NCI-H1048 (cell line): ENCODE measurements around the gene SLC39A11.
"Not testable (repeated sequence)": the region's sequence is repeated elsewhere in the genome, so short reads cannot be mapped to it uniquely, and the experiment has no call there.

Experiments used
- DNase-seq: peaks from one replicate; lab custom pipeline; 2025; lab: John Stamatoyannopoulos, UW

The SLC39A11 gene, protein sequence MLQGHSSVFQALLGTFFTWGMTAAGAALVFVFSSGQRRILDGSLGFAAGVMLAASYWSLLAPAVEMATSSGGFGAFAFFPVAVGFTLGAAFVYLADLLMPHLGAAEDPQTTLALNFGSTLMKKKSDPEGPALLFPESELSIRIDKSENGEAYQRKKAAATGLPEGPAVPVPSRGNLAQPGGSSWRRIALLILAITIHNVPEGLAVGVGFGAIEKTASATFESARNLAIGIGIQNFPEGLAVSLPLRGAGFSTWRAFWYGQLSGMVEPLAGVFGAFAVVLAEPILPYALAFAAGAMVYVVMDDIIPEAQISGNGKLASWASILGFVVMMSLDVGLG

DNA sequence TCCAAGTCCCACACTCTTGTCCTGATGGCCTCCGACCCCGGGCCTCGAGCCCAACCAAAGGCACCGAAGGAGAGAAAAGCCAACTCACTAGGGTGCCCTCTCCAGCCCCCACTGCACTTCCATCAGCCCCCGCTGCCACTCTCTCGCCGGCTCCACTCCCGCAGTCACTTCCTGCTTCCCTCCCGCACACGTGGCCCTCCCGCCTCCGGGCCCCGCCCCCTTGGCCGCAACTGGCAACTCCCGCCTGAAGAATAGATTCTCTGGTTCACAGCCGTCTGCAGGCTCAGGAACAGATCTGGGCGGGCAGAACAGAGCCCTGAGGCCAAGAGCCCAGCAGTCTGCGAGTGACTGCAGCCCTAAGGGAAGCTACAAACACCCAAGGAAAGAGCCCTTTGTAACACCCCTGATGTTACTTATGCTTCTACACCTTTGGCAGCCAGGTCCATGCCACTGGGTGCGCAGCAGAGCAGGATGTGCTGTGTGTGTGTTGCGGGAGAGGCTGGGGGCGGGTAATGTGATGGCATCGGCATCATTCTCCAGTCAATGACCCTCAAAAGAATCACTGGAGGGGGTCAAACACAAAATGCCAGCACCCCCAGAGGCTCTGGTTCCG lies at the start of gene SLC39A11:
Gene SLC39A11 (minus strand): TSS at position 166 of the 613 bp plus-strand sequence. CDS start 3,924 bp downstream, outside the sequence.
- peak; percentile 81 for DNase-seq

DNA sequence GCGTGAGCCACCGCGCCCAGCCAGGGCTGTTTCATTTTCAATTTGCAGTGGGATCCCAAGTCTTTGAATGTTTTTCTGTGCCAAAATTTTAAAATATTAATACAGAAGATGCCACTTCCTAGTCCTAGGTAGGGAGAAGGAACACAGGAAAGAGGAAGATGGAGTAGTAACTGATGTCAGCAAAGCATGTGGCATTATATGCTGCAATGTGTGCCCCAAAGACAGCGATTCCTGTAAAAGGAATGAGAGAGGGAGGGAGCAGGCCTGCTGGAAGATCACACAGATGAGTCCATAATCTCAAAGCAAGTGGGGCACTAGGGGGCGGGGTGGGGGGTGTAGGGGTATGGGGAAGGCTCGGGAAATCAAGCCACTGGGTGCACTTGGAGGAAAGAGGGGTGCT lies 48.9 kb upstream of the SLC39A11 start:
- DNase-seq = no peak

DNA sequence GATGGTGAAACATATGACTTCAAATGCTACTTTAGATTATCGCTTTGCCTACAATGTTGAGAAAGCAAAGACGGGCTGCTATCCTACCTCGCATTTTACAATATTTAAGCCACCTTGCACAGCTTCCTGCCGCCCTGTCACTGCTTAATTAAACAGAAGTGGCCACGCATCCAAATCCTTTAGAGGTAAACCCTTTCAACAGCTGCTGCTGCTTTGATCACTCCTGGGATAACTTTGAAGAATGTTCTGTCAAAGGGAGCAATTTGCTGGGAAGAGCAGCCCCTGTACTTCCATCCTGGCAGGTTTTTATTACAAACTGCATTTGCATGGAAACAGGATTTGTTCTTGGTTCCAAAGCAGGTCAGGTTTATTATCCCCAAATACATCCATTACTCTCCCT lies 48.1 kb upstream of the SLC39A11 start:
- no peak for DNase-seq

DNA sequence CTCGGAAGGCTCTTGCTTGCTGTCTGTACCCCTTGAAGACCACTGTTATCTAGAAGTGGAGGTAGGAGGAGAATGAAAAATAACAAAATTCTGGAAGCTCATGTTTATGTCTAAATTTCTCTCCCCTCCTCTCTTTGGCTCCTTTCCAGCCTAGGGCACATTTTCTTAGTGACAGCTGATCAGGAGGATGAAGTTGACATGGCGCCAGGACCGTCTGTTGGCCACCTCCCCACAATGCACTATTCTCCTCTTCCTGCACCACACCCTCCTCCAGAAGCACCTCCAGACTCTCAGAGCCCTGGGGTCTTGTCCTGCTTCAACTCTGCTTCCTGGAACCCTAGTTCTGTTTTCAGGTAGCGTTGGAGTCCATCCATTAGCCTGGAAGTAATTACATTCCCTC lies 46.8 kb upstream of the SLC39A11 start:
- no peak for DNase-seq

DNA sequence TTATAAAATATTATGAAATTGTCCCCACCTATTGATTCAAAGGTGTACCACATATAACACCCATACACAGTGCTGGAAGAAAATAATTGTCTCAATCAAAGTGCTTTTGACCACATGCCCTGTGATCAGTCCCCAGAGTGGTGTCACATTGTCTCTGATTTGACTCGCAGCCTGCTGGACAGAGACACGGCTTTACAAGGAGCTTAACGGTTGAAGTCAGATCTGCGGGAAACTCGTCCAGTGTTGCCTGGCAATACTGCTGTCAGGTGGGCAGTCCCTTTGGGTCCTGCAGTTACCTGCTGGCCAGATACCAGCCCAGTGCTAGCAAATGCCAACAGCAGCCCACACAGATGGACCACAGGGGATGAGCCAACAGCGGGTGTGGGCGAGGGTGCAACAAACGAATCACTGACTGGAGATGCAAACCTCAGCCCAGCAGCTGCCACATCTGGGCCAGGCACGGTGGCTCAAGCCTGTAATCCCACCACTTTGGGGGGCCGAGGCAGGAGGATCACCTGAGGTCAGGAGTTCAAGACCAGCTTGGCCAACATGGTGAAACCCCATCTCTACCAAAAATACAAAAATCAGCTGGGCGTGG lies 46.2 kb upstream of the SLC39A11 start:
- no peak for DNase-seq

DNA sequence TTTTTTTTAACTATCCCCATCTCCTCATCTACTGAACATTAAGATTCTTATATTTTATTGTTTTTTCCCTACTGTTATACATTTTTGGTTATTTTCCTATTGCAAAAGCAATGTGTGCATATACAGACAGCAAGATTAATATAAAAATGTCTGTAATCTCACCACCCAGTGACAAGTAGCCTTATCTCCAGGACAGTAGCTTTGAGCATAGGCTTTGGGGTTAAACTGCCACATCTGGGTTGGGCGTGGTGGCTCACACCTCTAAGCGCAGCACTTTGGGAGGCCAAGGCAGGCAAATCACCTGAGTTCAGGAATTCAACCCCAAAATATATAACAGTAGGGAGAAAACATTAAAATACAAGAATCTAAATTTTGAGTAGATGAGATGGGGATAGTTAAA lies 44.9 kb upstream of the SLC39A11 start:
- no peak for DNase-seq

DNA sequence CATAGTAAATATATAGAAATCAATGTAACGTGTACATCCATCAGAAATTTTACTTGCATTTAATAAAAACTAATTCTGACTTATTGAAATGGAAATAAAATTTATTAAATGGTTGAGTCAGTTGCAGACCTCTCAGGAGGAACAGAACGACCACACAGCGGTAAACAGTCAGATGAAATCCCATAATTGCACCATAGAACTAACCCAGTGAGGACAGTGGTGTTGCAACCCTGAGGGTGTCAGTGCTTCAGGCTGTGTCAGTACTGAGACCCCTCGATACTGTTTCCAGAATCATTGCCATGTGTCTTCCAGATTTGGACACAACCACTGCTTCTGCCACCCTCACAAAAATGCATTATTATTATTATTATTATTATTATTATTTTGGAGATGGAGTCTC lies 43.3 kb upstream of the SLC39A11 start:
- DNase-seq = no peak

DNA sequence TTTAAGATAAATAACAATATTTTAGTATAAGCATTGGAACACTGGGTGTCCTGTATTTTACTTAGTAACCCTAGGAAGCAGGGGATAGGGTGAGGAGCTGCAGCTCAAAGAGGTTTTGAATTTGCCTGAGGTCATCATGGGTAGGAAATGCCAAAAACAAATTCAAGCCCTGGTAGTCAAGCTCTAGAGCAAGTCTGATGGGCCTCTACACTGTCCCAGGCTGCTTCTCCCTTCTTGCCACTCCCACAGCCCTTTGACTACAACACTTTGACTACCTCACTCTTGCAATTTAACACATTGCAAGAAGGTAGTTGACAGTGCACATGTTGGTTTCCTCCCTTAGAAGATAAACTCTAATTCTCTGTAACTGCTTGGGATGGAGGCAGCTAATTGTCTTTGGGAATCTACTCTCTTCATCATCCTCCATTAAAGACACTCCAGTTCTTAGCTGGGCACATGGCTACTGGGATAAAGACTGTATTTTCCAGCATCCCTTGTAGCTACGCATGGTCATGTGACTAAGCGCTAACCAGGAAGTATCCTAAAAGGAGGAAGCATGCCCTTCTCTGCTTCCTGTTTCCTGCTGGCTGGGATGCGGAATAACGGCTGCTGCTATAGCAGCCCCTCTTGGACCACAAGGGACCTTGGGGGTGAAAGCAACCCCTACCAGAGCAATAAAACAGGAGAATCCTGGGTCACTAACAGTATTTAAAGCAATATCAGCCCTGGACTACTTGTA lies 41.6 kb upstream of the SLC39A11 start:
- no peak for DNase-seq

DNA sequence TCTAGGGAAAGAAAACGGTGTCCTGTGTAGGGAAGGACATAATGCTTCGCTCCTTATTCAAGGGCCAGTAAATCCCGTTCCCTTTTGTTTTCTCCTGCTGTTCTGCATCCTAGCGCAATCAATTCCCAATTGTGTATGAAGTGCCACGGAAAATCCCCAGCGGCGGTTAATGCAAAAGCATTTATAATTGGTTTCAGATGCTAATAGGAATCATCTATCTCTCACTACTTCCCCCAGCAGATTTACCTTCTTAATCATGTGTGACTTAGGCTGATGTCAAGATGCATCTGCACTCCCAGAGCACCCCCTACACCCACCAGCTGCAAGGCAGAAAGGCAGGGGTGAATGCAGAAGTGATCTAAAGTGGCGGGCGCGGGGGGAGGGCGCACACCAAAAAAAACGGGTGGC lies 39.6 kb upstream of the SLC39A11 start:
- no peak for DNase-seq

DNA sequence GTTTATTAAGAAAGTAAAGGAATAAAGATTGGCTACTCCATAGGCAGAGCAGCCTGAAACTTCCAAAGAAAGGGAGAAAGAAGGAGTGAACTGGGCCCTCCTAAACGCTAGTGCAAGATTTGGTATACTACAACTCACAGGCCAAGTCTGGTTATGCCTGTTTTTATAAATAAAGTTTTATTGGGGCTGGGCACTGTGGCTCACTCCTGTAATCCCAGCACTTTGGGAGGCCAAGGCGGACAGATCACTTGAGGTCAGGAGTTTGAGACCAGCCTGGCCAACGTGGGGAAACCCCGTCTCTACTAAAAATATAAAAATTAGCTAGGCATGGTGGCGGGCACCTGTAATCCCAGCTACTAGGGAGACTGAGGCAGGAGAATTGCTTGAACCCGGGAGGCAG lies 39.0 kb upstream of the SLC39A11 start:
- not testable (repeated sequence) for DNase-seq

DNA sequence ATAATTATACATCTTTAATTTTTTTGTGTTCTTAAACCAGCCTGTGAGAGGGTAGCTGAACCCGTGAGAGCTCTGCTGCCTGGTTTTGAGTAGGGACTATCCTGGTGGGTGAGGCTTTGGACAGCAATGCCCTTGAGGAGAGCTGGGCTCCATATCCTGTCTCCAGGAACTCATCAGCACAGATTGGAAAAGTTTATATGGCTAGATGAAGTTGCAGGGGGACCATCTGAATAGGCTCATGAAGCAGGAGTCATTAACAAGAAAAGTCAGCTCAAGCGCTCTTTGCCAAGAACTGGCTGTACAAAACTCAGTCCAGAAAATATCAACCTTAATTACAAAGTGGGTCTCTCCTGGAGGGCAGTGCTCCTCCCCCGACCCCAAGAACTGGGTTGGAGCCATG lies 38.5 kb upstream of the SLC39A11 start:
- no peak for DNase-seq

DNA sequence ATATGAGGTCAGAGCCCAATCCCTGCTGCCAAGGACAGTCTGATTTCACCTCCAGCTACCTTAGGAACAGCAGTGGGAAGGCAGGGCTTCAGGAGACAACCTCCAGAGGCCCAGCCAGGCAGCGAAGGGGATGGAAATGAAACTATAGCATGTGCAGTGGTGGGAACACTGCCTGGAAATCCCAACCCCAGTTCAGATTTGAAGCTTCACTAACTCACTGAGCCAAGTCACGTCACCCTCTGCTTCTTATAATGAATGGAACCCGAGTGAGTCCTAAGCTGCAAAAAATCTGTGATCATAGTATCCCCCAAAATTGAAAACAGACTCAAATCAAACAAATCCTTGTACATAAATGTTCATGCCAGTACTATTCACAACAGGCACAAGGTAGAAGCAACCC lies 36.0 kb upstream of the SLC39A11 start:
- no peak for DNase-seq

DNA sequence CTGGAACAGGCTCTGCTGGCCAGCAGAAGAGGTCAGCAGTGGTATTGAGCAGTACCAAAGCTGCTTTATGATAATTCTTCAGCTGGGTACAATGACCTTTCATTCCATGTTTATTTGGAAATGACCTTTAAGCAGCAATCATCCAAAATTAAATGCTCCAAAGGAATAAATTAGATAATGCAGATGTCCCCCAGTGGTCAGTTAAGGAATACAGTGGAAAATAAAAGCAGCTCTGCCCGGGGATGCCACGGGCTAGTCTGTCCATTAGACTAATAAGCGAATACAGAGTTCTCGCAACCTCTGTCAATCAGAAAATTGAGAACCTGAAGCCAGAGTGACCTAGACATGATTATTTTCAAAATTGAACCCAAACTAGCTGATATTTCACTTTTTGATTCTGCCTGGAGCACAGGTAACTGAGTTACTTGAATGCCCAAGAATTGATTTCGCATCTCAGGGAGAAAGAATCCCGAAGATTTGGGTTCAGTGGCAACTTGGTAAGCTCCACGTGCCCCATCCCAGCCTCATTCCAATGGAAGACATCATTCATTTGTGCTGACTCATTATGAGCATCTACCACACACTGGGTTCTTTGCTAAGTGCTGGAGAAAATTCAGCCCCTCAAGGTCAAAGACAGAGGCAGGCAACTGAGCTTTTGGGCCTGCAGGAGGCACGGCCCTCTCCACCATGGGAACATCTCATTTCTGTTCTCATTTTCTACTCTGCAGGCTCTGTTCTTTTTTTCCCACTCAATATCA lies 34.4 kb upstream of the SLC39A11 start:
- no peak for DNase-seq

DNA sequence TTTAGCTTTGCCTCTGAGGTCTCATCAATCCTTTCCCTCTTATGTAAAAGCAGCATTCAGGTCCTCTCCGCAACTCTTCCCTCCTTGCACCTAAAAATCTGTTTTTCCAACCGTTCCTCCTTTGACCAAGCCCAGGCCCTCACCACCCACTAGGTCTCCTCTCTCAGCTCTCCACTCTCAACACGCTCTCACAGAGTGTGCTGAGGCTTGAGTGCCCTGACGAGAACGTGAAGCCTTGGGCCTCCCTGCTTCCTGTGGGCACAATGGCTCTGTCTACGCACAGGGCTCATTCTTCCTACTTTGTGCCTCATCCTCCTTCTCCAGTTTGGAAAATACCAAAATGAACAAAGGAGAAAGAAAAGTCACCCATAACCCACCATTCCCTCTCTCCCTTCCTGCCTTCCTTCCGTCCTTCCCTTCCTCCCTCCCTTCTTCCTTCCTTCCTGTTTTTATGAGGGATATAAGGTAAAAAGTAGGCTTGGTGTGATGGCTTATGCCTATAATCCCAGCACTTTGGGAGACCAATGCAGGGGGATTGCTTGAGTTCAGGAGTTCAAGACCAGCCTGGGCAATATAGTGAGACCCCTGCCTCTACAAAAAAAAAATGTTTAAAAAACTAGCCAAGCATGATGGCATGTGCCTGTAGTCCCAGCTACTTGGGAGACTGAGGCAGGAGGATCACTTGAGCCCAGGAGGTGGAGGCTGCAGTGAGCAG lies 31.3 kb upstream of the SLC39A11 start:
- no peak for DNase-seq

DNA sequence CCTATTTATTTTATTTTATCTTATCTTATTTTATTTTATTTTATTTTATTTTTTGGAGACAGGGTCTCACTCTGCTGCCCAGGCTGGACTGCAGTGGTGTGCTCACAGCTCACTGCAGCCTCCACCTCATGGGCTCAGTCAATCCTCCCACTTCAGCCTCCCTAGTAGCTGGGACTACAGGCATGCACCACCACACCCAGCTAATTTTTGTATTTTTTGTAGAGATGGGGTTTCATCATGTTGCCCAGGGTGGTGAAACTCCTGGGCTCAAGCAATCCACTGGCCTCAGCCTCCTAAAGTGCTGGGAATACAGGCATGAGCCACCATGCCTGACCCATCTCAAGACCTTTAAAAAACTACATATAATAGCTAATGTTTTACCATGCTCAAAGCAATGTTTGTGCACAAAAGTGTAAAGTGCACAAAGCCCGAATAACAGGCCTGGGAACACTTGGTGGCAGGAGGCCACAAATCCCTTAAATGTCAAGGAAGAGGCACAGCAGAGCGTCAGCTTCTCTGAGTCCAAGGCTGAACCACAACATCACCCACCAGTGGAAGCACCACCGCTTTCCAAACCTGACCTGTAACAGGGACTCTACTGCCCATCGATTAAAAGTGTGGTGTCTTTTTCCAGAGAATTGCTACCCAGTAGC lies 30.6 kb upstream of the SLC39A11 start:
- DNase-seq = no peak

DNA sequence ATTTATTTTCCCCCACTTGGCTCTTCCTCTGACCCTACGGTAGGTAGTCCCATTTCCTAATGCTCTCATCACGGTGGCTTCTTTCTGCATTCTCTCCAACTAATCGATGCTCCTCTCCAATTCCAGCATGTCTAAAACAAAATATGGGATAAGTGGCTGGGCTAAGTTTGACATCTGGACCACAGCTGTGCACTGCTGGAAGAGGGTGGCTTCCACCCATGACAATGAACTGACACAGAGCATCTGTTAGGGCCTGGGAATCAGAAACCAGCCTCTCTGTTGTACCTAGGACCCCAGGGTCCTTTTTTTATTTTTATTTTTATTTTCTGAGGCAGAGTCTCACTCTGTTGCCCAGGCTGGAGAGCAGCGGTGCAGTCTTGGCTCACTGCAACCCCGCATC lies 29.0 kb upstream of the SLC39A11 start:
- DNase-seq = no peak

DNA sequence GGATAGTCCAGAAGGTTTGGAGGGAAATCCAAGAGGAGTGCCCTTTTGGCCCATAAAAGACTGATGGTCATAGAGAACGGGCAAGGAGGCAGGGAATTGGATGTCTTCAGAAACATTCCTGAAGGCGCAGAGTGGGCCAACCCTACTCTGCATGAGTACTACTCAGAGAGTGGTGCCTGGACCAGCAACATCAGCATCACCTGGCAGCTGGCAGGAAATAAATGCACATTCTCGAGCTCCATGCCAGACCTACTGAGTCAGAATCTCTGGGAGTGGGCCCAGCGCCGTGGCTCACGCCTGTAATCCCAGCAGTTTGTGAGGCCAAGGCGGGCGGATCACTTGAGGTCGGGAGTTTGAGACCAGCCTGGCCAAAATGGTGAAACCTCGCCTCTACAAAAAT lies 27.1 kb upstream of the SLC39A11 start:
- no peak for DNase-seq

DNA sequence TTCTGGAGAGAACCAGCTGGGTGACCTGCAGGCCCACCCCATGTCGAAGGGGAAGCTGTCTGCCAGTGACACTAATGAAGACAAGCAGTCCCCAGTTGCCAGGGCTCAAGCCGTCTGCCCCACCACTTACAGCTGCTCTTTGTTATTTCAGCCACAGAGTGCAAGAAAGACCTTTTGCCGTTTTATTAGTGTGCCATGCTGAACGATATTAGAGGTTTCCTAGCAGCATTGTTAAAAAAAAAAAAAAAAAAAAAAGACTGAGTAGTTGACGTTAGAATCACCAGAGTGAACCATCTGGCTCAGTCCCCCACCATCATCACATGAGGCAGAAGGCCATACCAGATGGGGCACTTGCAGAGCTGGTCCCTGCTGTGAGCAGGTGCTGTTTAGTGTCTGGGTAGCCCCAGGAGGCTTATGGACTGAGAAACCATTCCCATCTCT lies 26.5 kb upstream of the SLC39A11 start:
- DNase-seq = no peak

DNA sequence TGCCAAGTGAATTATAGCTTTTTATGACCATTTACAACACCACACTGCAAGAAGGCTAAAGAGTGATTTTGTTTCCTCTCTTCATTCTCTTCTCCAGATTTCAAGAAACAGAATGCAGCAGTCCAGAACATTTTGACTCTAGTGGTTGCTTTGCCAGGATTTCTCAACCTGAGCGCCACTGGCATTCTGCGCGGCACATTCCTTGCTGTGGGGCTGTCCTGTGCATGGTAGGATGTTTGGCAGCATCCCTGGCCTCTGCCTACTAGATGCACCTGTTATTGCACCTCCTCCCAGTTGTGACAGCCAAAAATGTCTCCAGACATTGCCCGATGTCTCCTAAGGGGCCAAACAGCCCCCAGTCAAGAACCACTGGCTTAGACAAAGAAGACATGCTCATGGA lies 25.7 kb upstream of the SLC39A11 start:
- DNase-seq = no peak

DNA sequence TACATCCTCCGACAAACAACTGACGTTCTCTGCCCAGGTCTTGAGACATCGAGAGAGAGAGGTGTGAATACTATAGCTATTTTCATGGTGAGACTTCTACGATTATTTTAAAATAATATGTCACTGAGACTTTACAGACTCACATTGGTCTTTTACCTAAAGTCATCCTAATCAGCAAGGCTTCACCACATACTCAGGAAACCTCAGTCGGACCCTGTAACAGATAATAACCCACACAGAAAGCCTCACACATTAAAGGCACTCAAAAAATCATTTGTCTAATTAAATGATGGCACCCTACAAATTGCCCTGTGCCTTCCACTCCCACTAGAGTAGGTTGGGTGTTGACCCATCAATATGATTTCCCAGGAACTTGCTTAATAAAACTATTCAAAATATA lies 19.8 kb upstream of the SLC39A11 start:
- DNase-seq = no peak

DNA sequence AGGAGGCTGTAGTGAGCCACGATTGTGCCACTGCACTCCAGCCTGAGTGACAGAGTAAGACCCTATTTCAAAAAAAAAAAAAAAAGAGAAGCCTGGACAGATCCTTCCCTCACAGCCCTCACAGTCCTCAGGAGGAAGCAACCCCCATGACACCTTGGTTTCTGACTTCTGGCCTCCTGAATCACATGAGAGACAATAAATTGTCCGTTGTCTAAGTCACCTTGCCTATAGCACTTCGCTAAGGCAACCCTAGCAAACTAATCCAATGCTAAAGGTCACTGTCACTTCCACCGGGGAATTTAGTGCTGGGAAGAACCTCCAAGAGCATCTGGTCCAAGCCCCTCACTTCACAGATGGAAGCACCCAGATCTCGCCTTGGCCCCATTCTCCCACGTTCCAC lies 18.9 kb upstream of the SLC39A11 start:
- no peak for DNase-seq
